Bronchial epithelial cell (primary cell): ENCODE measurements around the gene SUGCT. TPM values are rescaled to one million over a fixed set of nuclear protein-coding genes. Genes with fewer than 3 reads are reported as not detected.
A peak's percentile ranks its signal among the peaks of the same experiment; 100 is the strongest.

Experiments used
- DNase-seq: peaks from one replicate; pipeline ENCODE4 v3.0.0-alpha.2; 2010; ENCODE audit warnings: low read depth
- FAIRE-seq: peaks from 2 replicates; lab custom pipeline; 2011; peaks lifted over from hg19 to GRCh38; lab: Jason Lieb, UNC
- H3K27me3 ChIP-seq: 2 replicates; pipeline ENCODE4 v1.5.1; 2011; ENCODE audit warnings: low read length; ENCODE audit not compliant: control insufficient read depth, insufficient read depth
- H3K36me3 ChIP-seq: 2 replicates; pipeline ENCODE4 v1.5.1; 2011; ENCODE audit warnings: low read length; ENCODE audit not compliant: control insufficient read depth, insufficient read depth
- H3K4me3 ChIP-seq: 2 replicates; pipeline ENCODE4 v1.5.1; 2011; ENCODE audit warnings: mild to moderate bottlenecking, low read depth, low read length, control low read depth
- CTCF ChIP-seq: IDR thresholded peaks from 2 replicates; pipeline ENCODE4 v1.5.1; 2011; ENCODE audit warnings: mild to moderate bottlenecking, moderate library complexity, low read length, control low read depth, inconsistent platforms; ENCODE audit not compliant: insufficient read depth, severe bottlenecking
- total RNA-seq: library from RNA; depleted of rRNA; stranded (reverse); fragments of >200 nt; gene quantifications from 2 replicates; pipeline ENCODE4 v1.2.1, GENCODE V29; 2014

The SUGCT gene
- total RNA-seq, 1 donor from 2014 or later: 7.4 TPM

- Histone ChIP-seq H3K36me3 (no peaks in the 10 kb centered on the region), H3K27me3 (no peaks in the 10 kb centered on the region), H3K4me3 (no peak overlapping the region)
- FAIRE-seq (no peak), DNase-seq (no peak)
- TF ChIP-seq CTCF: no peak
Measured at GRCh38 chr7:40655426-40655825, 520.6 kb downstream of the SUGCT start.

DNA sequence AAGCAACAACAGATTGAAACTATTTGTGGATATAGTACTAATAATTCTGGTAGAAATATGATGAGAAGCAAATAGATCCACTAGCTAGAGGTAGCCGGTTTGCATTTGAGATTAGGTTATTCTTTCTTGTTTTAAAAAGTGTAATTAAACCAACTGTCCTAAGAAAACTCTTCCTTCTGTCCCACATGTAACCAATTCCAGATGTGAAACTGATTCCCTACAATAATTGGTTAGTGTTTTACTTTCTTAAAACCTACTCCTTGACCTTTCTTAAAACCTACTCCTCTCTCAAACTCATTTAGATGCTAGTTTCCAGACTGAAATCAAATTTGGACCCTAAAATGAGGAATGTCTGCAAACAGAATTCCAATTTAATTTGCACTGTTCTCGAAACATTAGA lies 521.5 kb downstream of the SUGCT start:
- no peak for FAIRE-seq
- Histone ChIP-seq H3K4me3 (no peak overlapping the region), H3K27me3 (no peaks in the 10 kb centered on the region), H3K36me3 (no peaks in the 10 kb centered on the region)
- no peak for DNase-seq
- no peak for TF ChIP-seq CTCF

DNA sequence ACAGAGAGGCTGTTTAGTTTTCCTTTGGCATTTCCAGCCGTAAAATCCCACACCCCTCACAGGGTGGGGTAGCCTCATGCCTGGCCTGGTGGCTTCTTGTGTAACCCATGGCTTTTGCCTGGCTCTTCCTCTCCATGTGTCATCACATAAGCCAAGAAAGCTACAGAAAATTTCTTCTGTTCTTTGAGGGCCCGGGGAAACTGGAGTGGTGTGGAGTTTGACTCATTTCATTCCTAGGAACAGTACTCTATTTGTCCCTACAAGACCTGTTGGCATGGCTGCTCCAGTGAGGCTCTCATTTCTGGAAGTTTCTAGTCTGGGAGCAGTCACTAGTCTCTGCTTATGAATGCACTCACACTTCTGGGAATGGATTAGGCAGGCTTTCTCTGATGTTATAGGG lies 523.9 kb downstream of the SUGCT start:
- no peak for FAIRE-seq
- Histone ChIP-seq H3K36me3 (no peaks in the 10 kb centered on the region), H3K4me3 (no peak overlapping the region), H3K27me3 (no peaks in the 10 kb centered on the region)
- no peak for TF ChIP-seq CTCF
- DNase-seq: peak; percentile 31

- TF ChIP-seq CTCF: no peak
- DNase-seq (no peak), FAIRE-seq (no peak)
- no peaks in the 10 kb centered on the region for H3K27me3 ChIP-seq
- H3K4me3 ChIP-seq: no peak overlapping the region
- H3K36me3 ChIP-seq: no peaks in the 10 kb centered on the region
Measured at GRCh38 chr7:40659231-40659630, 524.4 kb downstream of the SUGCT start.

- no peak for TF ChIP-seq CTCF
- no peak overlapping the region for H3K4me3 ChIP-seq
- peak; percentile 63 for DNase-seq
- H3K36me3 ChIP-seq: no peaks in the 10 kb centered on the region
- H3K27me3 ChIP-seq: no peaks in the 10 kb centered on the region
- no peak for FAIRE-seq
Measured at GRCh38 chr7:40673285-40673684, 538.5 kb downstream of the SUGCT start.

- H3K27me3 ChIP-seq: no peaks in the 10 kb centered on the region
- FAIRE-seq (no peak), DNase-seq (no peak)
- H3K36me3 ChIP-seq: no peaks in the 10 kb centered on the region
- no peak overlapping the region for H3K4me3 ChIP-seq
- no peak for TF ChIP-seq CTCF
Measured at GRCh38 chr7:40674316-40674715, 539.5 kb downstream of the SUGCT start.
